Measurements from ENCODE around the gene PLEKHF1.

DNA sequence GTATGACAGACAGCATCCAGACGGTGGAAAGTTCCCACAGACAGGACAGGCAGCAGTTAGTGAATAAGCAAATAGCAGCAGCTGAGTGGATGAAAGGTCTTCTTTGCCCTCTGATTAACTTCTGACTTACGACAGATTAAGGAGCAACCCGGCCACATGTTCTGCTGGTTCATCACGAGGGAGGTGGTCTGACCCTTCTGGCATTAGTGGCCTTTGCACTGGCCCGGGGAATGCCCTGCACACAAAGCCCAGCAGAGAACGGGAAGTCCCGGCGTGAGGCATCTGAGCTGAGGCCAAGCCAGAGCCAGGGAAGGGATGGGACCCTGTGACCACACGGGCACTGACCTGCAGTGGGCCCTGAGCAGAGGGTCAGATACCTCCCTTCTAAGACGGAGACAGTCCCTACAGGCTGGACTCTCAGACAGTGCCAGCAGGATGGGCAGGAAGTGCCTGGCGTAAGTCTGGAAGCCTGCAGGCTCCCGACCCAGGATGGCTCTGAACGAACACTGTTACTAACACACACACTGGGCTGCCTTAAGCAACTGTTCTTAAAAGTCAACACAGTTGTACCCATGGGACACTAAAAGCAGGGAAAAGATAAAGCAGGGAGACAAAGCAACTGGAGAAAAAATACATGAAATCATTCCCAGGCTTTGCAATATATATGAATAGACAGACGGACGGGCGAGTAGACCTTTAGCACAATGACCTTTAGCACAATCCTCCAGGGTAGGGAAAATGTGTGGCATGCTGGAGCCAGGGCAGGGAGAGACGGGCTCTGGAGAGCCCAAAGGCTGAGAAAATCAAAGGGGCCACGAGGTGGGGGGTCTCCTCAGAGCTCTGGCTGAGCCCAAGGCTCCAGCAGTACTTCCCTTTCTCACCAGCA lies 43.5 kb downstream of the PLEKHF1 start:
- TF ChIP-seq, protein P1, sequence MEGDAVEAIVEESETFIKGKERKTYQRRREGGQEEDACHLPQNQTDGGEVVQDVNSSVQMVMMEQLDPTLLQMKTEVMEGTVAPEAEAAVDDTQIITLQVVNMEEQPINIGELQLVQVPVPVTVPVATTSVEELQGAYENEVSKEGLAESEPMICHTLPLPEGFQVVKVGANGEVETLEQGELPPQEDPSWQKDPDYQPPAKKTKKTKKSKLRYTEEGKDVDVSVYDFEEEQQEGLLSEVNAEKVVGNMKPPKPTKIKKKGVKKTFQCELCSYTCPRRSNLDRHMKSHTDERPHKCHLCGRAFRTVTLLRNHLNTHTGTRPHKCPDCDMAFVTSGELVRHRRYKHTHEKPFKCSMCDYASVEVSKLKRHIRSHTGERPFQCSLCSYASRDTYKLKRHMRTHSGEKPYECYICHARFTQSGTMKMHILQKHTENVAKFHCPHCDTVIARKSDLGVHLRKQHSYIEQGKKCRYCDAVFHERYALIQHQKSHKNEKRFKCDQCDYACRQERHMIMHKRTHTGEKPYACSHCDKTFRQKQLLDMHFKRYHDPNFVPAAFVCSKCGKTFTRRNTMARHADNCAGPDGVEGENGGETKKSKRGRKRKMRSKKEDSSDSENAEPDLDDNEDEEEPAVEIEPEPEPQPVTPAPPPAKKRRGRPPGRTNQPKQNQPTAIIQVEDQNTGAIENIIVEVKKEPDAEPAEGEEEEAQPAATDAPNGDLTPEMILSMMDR (IDR thresholded peaks at IDR 0.05; ENCODE audit: insufficient read depth, low read length), result no peak
- no peak for TF ChIP-seq POLR2AphosphoS5 (IDR thresholded peaks at IDR 0.05; ENCODE audit: low read depth)
- TF ChIP-seq, protein P2, sequence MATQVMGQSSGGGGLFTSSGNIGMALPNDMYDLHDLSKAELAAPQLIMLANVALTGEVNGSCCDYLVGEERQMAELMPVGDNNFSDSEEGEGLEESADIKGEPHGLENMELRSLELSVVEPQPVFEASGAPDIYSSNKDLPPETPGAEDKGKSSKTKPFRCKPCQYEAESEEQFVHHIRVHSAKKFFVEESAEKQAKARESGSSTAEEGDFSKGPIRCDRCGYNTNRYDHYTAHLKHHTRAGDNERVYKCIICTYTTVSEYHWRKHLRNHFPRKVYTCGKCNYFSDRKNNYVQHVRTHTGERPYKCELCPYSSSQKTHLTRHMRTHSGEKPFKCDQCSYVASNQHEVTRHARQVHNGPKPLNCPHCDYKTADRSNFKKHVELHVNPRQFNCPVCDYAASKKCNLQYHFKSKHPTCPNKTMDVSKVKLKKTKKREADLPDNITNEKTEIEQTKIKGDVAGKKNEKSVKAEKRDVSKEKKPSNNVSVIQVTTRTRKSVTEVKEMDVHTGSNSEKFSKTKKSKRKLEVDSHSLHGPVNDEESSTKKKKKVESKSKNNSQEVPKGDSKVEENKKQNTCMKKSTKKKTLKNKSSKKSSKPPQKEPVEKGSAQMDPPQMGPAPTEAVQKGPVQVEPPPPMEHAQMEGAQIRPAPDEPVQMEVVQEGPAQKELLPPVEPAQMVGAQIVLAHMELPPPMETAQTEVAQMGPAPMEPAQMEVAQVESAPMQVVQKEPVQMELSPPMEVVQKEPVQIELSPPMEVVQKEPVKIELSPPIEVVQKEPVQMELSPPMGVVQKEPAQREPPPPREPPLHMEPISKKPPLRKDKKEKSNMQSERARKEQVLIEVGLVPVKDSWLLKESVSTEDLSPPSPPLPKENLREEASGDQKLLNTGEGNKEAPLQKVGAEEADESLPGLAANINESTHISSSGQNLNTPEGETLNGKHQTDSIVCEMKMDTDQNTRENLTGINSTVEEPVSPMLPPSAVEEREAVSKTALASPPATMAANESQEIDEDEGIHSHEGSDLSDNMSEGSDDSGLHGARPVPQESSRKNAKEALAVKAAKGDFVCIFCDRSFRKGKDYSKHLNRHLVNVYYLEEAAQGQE (IDR thresholded peaks at IDR 0.05; ENCODE audit: insufficient replicate concordance, low read depth), result no peak
- no peak for TF ChIP-seq GABPA (IDR thresholded peaks at IDR 0.05; ENCODE audit: low read depth)
- no peak; the same call in 1 of the 2 replicates for TF ChIP-seq SPI1 (IDR thresholded peaks at IDR 0.05; ENCODE audit: borderline replicate concordance, low read depth)
